WTC11 (cell line): ENCODE data around the gene DMBX1.

Experiments used
- JUN ChIP-seq: sonication (generic); formaldehyde crosslinking; IDR thresholded peaks from 2 replicates; pipeline ENCODE4 v1.8.0; 2023; ENCODE audit warnings: mild to moderate bottlenecking, missing genetic modification reagents
- TF ChIP-seq, protein P1 (sequence below): fragments of 200-600 bp; IDR thresholded peaks from 2 replicates; pipeline ENCODE4 v1.8.0; 2022; ENCODE audit warnings: antibody characterized with exemption
- TF ChIP-seq, protein P2 (sequence below): sonication (generic); formaldehyde crosslinking; IDR thresholded peaks from 2 replicates; pipeline ENCODE4 v1.8.0; 2023; ENCODE audit warnings: mild to moderate bottlenecking, missing genetic modification reagents

DNA sequence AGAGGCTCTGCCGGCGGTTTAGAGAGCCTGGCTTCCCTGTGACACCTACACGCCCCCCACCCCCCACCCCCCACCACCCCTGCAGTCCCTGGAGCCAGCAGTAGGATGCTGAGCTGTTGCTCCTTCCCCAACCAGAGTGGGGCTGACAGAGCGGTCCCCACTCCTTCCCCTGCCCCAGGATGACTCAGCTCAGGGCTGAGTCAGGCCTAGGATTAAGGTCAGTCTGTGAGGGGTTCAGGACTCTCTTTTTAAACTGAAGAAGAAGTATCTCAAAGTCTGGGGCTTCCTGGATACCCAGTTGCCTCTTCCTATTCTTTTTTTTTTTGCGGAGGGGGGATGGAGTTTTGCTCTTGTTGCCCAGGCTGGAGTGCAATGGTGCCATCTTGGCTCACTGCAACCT, 19.1 kb downstream of the DMBX1 start:
- TF ChIP-seq, protein P1, sequence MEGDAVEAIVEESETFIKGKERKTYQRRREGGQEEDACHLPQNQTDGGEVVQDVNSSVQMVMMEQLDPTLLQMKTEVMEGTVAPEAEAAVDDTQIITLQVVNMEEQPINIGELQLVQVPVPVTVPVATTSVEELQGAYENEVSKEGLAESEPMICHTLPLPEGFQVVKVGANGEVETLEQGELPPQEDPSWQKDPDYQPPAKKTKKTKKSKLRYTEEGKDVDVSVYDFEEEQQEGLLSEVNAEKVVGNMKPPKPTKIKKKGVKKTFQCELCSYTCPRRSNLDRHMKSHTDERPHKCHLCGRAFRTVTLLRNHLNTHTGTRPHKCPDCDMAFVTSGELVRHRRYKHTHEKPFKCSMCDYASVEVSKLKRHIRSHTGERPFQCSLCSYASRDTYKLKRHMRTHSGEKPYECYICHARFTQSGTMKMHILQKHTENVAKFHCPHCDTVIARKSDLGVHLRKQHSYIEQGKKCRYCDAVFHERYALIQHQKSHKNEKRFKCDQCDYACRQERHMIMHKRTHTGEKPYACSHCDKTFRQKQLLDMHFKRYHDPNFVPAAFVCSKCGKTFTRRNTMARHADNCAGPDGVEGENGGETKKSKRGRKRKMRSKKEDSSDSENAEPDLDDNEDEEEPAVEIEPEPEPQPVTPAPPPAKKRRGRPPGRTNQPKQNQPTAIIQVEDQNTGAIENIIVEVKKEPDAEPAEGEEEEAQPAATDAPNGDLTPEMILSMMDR = no peak
- TF ChIP-seq JUN (CRISPR knock-in tag) = no peak
- TF ChIP-seq, protein P2, sequence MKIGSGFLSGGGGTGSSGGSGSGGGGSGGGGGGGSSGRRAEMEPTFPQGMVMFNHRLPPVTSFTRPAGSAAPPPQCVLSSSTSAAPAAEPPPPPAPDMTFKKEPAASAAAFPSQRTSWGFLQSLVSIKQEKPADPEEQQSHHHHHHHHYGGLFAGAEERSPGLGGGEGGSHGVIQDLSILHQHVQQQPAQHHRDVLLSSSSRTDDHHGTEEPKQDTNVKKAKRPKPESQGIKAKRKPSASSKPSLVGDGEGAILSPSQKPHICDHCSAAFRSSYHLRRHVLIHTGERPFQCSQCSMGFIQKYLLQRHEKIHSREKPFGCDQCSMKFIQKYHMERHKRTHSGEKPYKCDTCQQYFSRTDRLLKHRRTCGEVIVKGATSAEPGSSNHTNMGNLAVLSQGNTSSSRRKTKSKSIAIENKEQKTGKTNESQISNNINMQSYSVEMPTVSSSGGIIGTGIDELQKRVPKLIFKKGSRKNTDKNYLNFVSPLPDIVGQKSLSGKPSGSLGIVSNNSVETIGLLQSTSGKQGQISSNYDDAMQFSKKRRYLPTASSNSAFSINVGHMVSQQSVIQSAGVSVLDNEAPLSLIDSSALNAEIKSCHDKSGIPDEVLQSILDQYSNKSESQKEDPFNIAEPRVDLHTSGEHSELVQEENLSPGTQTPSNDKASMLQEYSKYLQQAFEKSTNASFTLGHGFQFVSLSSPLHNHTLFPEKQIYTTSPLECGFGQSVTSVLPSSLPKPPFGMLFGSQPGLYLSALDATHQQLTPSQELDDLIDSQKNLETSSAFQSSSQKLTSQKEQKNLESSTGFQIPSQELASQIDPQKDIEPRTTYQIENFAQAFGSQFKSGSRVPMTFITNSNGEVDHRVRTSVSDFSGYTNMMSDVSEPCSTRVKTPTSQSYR (CRISPR knock-in tag) = no peak
